ENCODE results near the gene SPINK2. TPM values are rescaled to one million over a fixed set of nuclear protein-coding genes. Genes with fewer than 3 reads are reported as not detected.

SPINK2 gene
- total RNA-seq: not detected in 2 replicates

DNA sequence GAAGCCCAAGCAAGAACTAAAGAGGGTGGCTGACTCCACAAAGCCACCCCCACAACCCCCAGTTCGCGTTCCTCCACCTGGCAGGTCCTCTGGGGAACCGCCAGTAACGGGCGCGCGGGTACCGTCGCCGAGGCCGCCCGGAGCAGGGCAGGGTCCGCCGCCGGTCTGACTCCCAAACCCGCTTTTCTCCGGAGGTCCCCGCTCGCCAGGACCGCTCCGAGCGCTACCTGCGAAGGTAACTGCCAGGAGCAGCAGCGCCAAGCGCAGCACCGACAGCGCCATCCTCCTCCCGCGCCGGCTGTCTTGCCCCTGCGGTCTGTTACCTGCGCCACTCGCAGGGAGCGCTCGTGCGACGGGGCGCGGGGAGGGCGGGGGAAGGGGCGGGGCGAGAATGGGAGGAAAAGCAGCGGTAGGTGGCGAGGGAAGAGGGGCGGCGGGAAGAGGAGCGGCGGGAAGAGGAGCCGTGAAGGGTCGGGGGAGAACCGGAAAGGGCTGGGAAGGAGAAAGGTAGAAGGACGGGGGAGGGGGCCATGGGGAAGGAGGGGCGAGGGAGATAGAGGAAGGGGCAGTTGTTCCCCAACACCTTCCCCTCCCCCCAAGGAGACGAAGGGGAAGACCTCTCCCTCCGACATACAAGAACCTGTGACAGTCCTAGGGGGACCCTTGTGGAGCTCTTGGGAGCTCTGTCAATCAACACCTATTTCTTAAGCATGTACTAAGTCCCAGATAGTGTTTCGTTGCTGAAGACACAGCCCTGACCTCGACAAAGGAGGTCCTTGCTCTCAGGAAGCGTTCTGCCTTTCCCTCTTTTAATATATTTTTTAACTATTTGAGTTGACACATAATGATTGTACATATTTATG, at the start of gene SPINK2:
Gene SPINK2 (minus strand): TSS at position 321 of the 863 bp plus-strand sequence. CDS start 39 bp downstream, at position 282.

Other genes with a start within 250 kb of the SPINK2 start
- 0.34 and 10.4 TPM in 2 replicates for gene HOPX, start 140.4 kb downstream of the SPINK2 start, total RNA-seq
- gene REST, start 86.2 kb upstream of the SPINK2 start, total RNA-seq: 11.3 and 20.0 TPM in 2 replicates
- gene NOA1, start 155.9 kb upstream of the SPINK2 start, total RNA-seq: 12.2 and 15.8 TPM in 2 replicates
- 98.0 and 107 TPM in 2 replicates for gene POLR2B, start 157.2 kb upstream of the SPINK2 start, total RNA-seq